MM.1S (cell line): ENCODE results near the gene KIAA1217.

Experiments used
- DNase-seq: peaks from one replicate; pipeline ENCODE4 v3.0.0-alpha.2; 2015
- H2AFZ ChIP-seq: fragments of 300-600 bp; sonication (generic); 2 replicates; pipeline ENCODE4 v1.6.0; 2016; ENCODE audit warnings: antibody characterized with exemption, low read length
- H3F3A ChIP-seq: fragments of 300-600 bp; sonication (generic); 2 replicates; pipeline ENCODE4 v1.6.1; 2016; ENCODE audit warnings: mild to moderate bottlenecking, antibody characterized with exemption, low read length, moderate library complexity, mixed read lengths; ENCODE audit not compliant: insufficient read depth
- H3K27ac ChIP-seq: fragments of 300-600 bp; sonication (generic); 2 replicates; pipeline ENCODE4 v1.5.1; 2016; ENCODE audit warnings: mild to moderate bottlenecking, low read length
- H3K27me3 ChIP-seq: fragments of 300-600 bp; sonication (generic); replicated peaks from 2 replicates; pipeline ENCODE4 v1.6.0; 2016; ENCODE audit warnings: low read length; ENCODE audit not compliant: insufficient read depth
- H3K36me3 ChIP-seq: fragments of 300-600 bp; sonication (generic); replicated peaks from 2 replicates; pipeline ENCODE4 v1.6.1; 2016; ENCODE audit warnings: mild to moderate bottlenecking, low read length, mixed read lengths; ENCODE audit not compliant: insufficient read depth
- H3K4me1 ChIP-seq: fragments of 300-600 bp; sonication (generic); 2 replicates; pipeline ENCODE4 v1.6.1; 2016; ENCODE audit warnings: low read length, mixed read lengths
- H3K4me2 ChIP-seq: fragments of 300-600 bp; sonication (generic); 2 replicates; pipeline ENCODE4 v1.6.0; 2016; ENCODE audit warnings: low read depth, low read length
- H3K4me3 ChIP-seq: fragments of 300-600 bp; sonication (generic); 2 replicates; pipeline ENCODE4 v1.5.1; 2016; ENCODE audit warnings: low read length, mixed read lengths
- H3K79me2 ChIP-seq: fragments of 300-600 bp; sonication (generic); 2 replicates; pipeline ENCODE4 v1.6.1; 2016; ENCODE audit warnings: mixed run types, low read length, mixed read lengths
- H3K9ac ChIP-seq: fragments of 300-600 bp; sonication (generic); 2 replicates; pipeline ENCODE4 v1.6.1; 2016; ENCODE audit warnings: low read length, mixed read lengths
- H3K9me2 ChIP-seq: fragments of 300-600 bp; sonication (generic); replicated peaks from 2 replicates; pipeline ENCODE4 v1.6.1; 2016; ENCODE audit warnings: mild to moderate bottlenecking, low read length, mixed read lengths; ENCODE audit not compliant: insufficient read depth
- H3K9me3 ChIP-seq: fragments of 300-600 bp; sonication (generic); replicated peaks from 2 replicates; pipeline ENCODE4 v1.6.1; 2016; ENCODE audit warnings: mild to moderate bottlenecking, low read length, mixed read lengths; ENCODE audit not compliant: insufficient read depth
- H4K20me1 ChIP-seq: fragments of 300-600 bp; sonication (generic); 2 replicates; pipeline ENCODE4 v1.6.1; 2016; ENCODE audit warnings: mild to moderate bottlenecking, low read length, moderate library complexity, mixed read lengths; ENCODE audit not compliant: insufficient read depth
- EZH2 ChIP-seq: fragments of 300-600 bp; sonication (generic); optimal IDR thresholded peaks from 2 replicates; pipeline ENCODE3; 2017; ENCODE audit warnings: low read depth, mild to moderate bottlenecking, antibody characterized with exemption, low read length, mixed read lengths
- EZH2phosphoT487 ChIP-seq: fragments of 300-600 bp; sonication (generic); IDR thresholded peaks from 2 replicates; pipeline ENCODE4 v1.6.1; 2018; ENCODE audit warnings: antibody characterized with exemption, low read length
- TF ChIP-seq, protein P1 (sequence below): fragments of 300-600 bp; sonication (generic); IDR thresholded peaks from 2 replicates; pipeline ENCODE4 v1.5.1; 2016; ENCODE audit warnings: antibody characterized with exemption, low read length, mixed read lengths

The KIAA1217 gene

DNA sequence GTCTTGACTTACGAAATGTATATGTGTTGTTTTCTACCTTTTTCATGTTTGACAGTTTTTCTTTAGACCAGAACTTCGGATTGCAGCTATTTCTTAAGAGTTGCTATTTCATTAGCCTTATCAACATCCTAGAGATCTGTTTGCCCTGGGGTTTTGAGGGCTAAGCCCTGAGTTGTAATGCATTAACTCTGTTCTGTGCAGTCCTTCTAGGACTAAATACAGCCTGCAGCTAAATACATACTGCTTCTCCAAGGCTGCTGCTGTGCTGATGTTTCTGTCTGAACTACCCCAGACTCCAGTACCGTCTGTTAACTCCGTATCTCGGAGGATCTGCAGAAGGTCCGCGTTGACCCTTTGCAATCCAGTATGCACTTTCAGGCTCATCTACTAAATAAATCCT, 26.5 kb downstream of the KIAA1217 start:
- H3K4me3 ChIP-seq, result no peak overlapping the region
- H3K36me3 ChIP-seq, result no peaks in the 10 kb centered on the region
- H3K9me2 ChIP-seq, result no peaks in the 10 kb centered on the region
- H3K4me2 ChIP-seq, result no peak overlapping the region
- H3F3A ChIP-seq, result no peaks in the 10 kb centered on the region
- no peak overlapping the region for H2AFZ ChIP-seq
- DNase-seq, result no peak
- H3K9ac ChIP-seq, result no peak overlapping the region
- no peaks in the 10 kb centered on the region for H3K9me3 ChIP-seq
- H4K20me1 ChIP-seq, result no peaks in the 10 kb centered on the region
- TF ChIP-seq, protein P1, sequence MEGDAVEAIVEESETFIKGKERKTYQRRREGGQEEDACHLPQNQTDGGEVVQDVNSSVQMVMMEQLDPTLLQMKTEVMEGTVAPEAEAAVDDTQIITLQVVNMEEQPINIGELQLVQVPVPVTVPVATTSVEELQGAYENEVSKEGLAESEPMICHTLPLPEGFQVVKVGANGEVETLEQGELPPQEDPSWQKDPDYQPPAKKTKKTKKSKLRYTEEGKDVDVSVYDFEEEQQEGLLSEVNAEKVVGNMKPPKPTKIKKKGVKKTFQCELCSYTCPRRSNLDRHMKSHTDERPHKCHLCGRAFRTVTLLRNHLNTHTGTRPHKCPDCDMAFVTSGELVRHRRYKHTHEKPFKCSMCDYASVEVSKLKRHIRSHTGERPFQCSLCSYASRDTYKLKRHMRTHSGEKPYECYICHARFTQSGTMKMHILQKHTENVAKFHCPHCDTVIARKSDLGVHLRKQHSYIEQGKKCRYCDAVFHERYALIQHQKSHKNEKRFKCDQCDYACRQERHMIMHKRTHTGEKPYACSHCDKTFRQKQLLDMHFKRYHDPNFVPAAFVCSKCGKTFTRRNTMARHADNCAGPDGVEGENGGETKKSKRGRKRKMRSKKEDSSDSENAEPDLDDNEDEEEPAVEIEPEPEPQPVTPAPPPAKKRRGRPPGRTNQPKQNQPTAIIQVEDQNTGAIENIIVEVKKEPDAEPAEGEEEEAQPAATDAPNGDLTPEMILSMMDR, result no peak
- TF ChIP-seq EZH2phosphoT487, result no peak
- H3K27me3 ChIP-seq, result no peaks in the 10 kb centered on the region
- H3K27ac ChIP-seq, result no peak overlapping the region
- no peaks in the 10 kb centered on the region for H3K4me1 ChIP-seq
- H3K79me2 ChIP-seq, result no peaks in the 10 kb centered on the region

DNA sequence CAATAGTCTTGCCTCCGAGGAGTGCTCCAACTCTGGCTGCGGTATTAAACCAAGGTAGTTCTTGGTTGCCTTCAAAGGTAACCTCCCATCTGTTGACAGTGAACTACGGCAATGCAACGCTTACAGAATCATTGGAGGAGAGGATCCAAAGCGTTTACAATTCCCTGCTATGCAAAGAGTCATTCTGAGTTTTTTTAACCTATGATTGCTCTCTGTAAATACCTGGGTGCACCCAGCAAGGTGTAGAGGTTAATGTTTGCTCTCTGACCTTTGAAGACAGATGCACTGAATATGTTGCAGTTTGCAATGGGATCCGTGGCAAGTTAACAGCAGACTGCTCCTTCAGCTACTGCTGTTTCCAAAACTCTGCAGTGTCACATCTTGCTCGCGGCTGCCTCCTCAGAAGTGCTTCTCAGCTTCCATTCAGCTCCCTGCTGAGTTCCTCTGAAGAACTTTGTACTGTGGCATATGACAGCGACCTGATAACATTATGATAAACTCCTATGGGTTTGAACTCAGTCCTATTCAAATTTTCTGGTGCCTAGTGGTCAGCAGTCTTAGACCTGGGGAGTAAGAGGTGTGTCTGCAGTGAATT, 29.0 kb downstream of the KIAA1217 start:
- no peak overlapping the region for H3K4me3 ChIP-seq
- no peaks in the 10 kb centered on the region for H3K27me3 ChIP-seq
- H3F3A ChIP-seq, result no peaks in the 10 kb centered on the region
- H3K4me1 ChIP-seq, result no peaks in the 10 kb centered on the region
- H3K9ac ChIP-seq, result no peak overlapping the region
- H4K20me1 ChIP-seq, result no peaks in the 10 kb centered on the region
- H3K9me2 ChIP-seq, result no peaks in the 10 kb centered on the region
- H3K4me2 ChIP-seq, result no peak overlapping the region
- H2AFZ ChIP-seq, result no peak overlapping the region
- TF ChIP-seq, protein P1, result no peak
- TF ChIP-seq EZH2, result no peak
- TF ChIP-seq EZH2phosphoT487, result no peak
- no peaks in the 10 kb centered on the region for H3K79me2 ChIP-seq
- no peak for DNase-seq
- no peaks in the 10 kb centered on the region for H3K9me3 ChIP-seq
- H3K36me3 ChIP-seq, result no peaks in the 10 kb centered on the region
- H3K27ac ChIP-seq, result no peak overlapping the region

DNA sequence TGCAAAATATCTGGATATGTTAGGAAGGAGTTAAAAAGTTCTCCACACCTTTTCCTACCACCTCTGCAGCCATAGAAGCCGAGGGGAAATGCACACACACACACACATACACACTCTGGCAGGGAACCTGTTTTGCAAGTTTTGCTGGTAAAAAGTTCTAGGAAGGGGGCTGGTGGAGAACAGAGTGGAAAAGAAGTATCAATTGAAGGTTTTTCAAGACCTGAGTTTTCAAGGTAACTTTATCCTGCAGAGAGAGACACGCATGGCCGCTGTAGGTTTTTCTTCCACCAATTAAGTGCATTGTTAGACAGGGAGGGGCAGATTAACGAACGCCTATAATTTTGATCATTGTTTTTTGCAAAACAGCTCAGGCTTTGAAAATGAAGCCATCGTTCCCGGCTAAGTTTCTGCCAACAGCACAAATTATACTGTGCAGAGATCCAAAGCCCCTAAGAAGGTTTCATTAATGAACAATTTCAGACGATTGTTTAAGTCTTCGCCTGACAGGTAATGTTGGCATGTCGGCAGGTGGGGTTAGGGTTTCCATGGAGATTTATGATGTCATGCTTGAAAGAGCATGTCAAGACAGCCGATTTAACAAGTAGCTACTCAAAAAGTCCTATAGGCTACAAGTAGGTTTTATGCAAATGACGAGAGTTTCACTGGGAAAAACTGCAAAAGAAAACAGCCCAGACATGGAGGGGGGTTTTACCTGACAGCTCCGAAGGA, 29.7 kb downstream of the KIAA1217 start:
- Histone ChIP-seq H3K9ac (no peak overlapping the region), H3K36me3 (no peaks in the 10 kb centered on the region), H3K79me2 (no peaks in the 10 kb centered on the region), H3K9me3 (no peaks in the 10 kb centered on the region), H3K4me1 (no peaks in the 10 kb centered on the region), H3K27me3 (no peaks in the 10 kb centered on the region), H4K20me1 (no peaks in the 10 kb centered on the region), H2AFZ (no peak overlapping the region), H3K9me2 (no peaks in the 10 kb centered on the region), H3K4me3 (no peak overlapping the region), H3F3A (no peaks in the 10 kb centered on the region), H3K4me2 (no peak overlapping the region), H3K27ac (no peak overlapping the region)
- DNase-seq, result no peak
- TF ChIP-seq EZH2phosphoT487 (no peak), EZH2 (no peak)
- TF ChIP-seq, protein P1, result no peak
